G401 (cell line): ENCODE measurements around the gene CD276. TPM values are rescaled to one million over a fixed set of nuclear protein-coding genes. Genes with fewer than 3 reads are reported as not detected.

Experiments used
- DNase-seq: peaks from one replicate; pipeline ENCODE4 v3.0.0-alpha.2; 2015; ENCODE audit warnings: low spot score
- in situ Hi-C: cut with HindIII; loops from 2 replicates; pipeline ENCODE4 v1.10.0; 2016; ENCODE audit warnings: low sequenced_read_pairs, mixed read lengths
- total RNA-seq: library from RNA; depleted of rRNA; stranded (reverse); fragments of >200 nt; shearing (Covaris generic); gene quantifications from 2 replicates; pipeline ENCODE4 v1.2.3, GENCODE V29; 2014; rRNA removed

The CD276 gene
- total RNA-seq, 1 experiment from 2014 or later, result 85.5 TPM

DNA sequence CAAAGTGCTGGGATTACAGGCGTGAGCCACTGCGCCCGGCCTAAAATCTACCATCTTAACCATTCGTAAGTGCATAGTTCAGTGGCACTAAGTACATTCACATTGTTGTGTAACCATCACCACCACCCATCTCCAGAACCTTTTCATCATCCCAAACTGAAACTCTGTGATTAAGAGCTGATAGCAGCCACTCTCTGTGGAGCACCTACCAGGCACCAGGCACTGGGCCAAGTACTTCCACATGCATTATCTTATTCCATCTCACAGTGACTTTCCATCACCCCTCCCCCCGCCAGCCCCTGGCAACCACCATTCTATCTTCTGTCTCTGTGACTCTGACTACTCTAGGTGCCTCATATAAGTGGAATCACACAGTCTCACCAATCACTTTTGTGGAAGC, 71.3 kb downstream of the CD276 start:
- in situ Hi-C loops, result no loop called here
- DNase-seq, result no peak

DNA sequence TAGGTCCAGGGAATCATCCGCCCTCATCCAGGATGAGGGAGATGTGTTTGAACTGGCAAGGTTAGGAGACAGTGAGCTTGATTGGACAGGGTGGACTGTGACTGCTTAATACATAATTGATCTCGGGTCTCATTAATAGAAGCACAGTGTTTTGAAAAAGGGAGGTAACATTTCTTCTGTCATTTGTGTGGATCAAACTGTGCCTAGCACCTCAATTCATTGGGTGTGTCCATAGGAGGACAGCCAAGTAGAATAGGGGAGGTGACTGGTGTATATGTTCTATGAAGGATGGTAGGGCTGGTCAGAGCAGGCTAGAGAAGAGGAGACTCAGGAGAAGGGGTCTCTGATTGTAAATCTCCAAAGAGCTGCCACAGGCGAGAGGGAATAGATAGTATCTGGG, 71.8 kb downstream of the CD276 start:
- DNase-seq, result no peak
- in situ Hi-C loops, result no loop called here

- in situ Hi-C loops, result no loop called here
Observed at GRCh38 chr15:73756390-73756789, 72.2 kb downstream of the CD276 start.

DNA sequence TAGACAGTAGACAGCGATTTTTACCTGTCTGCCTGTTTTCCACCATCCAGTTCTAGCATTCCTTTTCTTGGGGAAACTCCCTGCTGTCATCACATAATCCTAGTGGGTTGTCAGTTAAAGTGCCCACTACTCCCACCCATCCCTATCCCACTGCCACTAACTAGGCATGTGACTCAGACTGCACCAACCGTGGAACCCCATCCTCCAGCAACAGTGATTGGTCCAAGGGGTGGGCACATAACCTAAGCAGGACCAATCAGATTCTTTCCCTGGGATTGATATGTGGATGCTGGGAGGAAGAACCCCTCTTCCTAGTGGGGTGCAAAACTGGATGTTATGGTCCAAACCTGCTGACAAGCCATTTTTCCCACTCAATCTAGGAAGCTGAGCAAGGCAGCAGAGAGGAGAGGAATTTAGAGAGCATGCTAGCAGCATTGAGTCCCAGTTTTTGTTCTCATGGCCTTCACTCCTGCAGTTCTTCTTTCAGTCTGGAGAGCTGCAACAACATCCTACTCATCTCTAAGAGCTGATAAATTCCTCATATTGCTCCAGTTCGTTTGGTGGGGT, 72.8 kb downstream of the CD276 start:
- in situ Hi-C loops, result no loop called here
- no peak for DNase-seq

More at GRCh38 chr15:73756390-73756789, 72.2 kb downstream of the CD276 start:
- DNase-seq, result no peak

GRCh38 chr15:73757571-73757970, 73.4 kb downstream of the CD276 start:
- in situ Hi-C loops, result no loop called here
- DNase-seq, result no peak

GRCh38 chr15:73758461-73758860, 74.3 kb downstream of the CD276 start:
- in situ Hi-C loops, result no loop called here

DNA sequence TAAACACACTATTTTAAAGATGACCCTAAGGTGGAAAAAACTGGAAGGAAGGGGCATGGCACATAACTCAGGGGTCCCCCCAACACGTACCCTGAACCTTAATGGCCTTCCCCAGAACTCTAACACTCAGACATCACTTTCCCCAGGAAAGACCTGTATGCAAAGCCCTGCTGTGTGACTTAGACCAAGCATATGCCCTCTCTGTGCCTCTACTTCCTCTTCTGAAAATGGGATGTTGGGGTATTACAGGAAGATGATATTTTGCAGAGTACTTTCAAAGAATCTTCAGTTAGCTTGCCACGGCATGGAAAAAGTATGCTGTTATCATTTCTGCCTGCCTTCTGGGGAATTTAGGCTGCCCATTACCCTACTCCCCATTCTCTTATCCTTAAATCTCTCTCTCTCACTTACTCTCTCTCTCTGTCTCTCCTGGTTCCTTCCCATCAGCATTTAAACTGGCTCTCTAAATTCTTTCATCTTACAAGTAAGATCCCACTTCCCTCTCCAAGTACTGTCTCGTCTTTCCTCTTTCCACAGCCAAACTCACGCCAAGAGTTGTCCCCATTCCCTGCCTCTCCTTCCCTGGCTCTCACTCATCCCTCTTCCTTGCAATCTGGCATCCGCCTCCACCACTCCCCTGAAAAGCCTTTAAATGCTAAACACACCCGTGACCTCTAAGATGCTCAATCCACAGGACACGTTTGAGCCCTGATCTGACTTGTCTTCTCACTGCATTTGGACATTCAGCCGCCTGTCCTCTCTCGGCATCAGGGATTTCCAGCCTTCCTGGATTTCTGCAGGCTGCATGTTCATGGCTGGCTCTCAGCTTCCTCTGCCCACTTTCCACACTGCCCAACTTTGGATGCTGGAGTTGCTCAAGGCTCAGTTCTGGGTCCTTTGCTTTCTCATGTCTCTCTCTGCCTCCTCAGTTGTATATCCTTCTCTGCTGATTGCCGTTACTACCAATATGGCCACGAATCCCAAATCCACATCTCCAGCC, 76.4 kb downstream of the CD276 start:
- in situ Hi-C loops, result no loop called here
- no peak for DNase-seq

More at GRCh38 chr15:73758461-73758860, 74.3 kb downstream of the CD276 start:
- no peak for DNase-seq

DNA sequence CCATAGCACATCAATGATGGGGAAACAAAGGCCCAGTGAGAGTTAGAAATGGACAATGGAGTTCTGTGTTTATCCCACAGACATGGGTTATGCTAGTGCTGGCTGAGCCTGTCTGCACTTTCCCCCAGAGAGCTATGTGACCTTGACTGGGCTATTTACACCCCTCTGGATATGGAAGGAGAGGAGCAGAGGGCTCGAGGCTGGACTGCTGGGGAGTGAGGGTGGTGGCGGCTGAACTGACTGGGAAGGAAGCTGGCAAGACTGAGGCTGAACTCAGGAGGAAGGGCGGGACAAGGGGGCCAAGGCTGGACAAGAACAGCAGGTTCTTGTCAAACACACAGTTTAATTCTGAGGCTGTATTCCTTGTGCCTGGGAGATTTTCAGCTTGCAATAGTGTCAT, 79.7 kb downstream of the CD276 start:
- DNase-seq, result no peak
- in situ Hi-C loops, result no loop called here

Other genes with a start within 250 kb of the CD276 start
- not detected in 2 replicates for gene REC114, start 241.2 kb upstream of the CD276 start, total RNA-seq
- gene NPTN, start 51.0 kb upstream of the CD276 start, total RNA-seq, result 74.7 and 82.0 TPM in 2 replicates
- gene INSYN1, start 69.0 kb downstream of the CD276 start, total RNA-seq, result 22.2 and 28.4 TPM in 2 replicates
- gene TBC1D21, start 189.2 kb downstream of the CD276 start, total RNA-seq, result not detected in 2 replicates
- 77.4 and 117 TPM in 2 replicates for gene LOXL1, start 242.1 kb downstream of the CD276 start, total RNA-seq